Keratinocyte (primary cell): ENCODE measurements around the gene FMNL3. TPM values are rescaled to one million over a fixed set of nuclear protein-coding genes. Genes with fewer than 3 reads are reported as not detected.

Experiments used
- DNase-seq: peaks from one replicate; pipeline ENCODE4 v3.0.0-alpha.2; 2011; ENCODE audit warnings: low read depth, missing footprints, low spot score
- FAIRE-seq: peaks from 2 replicates; lab custom pipeline; 2011; peaks lifted over from hg19 to GRCh38; lab: Jason Lieb, UNC
- H2AFZ ChIP-seq: 2 replicates; pipeline ENCODE4 v1.6.0; 2012; ENCODE audit warnings: low read length, control low read depth, inconsistent platforms; ENCODE audit not compliant: control insufficient read depth
- H3K27ac ChIP-seq: 2 replicates; pipeline ENCODE4 v1.5.1; 2011; ENCODE audit warnings: low read length; ENCODE audit not compliant: control insufficient read depth, insufficient read depth
- H3K27me3 ChIP-seq: 3 replicates; pipeline ENCODE4 v1.6.0; 2011; ENCODE audit warnings: low read length; ENCODE audit not compliant: control insufficient read depth, insufficient read depth; ENCODE audit errors: extremely low read depth
- H3K36me3 ChIP-seq, 2 experiments: 2 replicates in 1 of 2; 3 replicates in 1 of 2; pipeline ENCODE4 v1.5.1; 2011; ENCODE audit warnings: low read length in 2 of 2, mild to moderate bottlenecking in 1 of 2; ENCODE audit not compliant: control insufficient read depth in 2 of 2, insufficient read depth in 2 of 2; ENCODE audit errors: extremely low read depth in 1 of 2
- H3K4me1 ChIP-seq: 3 replicates; pipeline ENCODE4 v1.5.1; 2011; ENCODE audit warnings: low read length; ENCODE audit not compliant: control insufficient read depth, insufficient read depth; ENCODE audit errors: extremely low read depth
- H3K4me2 ChIP-seq: 3 replicates; pipeline ENCODE4 v1.6.0; 2011; ENCODE audit warnings: low read depth, low read length; ENCODE audit not compliant: control insufficient read depth, insufficient read depth; ENCODE audit errors: extremely low read depth
- H3K4me3 ChIP-seq, 3 experiments: fragments of 200-600 bp in 1 of 3; sonication (generic) in 1 of 3; 2 replicates in 2 of 3; 3 replicates in 1 of 3; pipeline ENCODE4 v1.5.1; 2011 to 2016; ENCODE audit warnings: low read length in 3 of 3, mild to moderate bottlenecking in 3 of 3, control low read depth in 2 of 3, inconsistent platforms in 1 of 3, low read depth in 1 of 3, mixed read lengths in 1 of 3, mixed run types in 1 of 3, moderate library complexity in 1 of 3; ENCODE audit not compliant: control insufficient read depth in 2 of 3, insufficient read depth in 2 of 3; ENCODE audit errors: extremely low read depth in 1 of 3
- H3K79me2 ChIP-seq: 2 replicates; pipeline ENCODE4 v1.6.0; 2012; ENCODE audit warnings: low read length; ENCODE audit not compliant: control insufficient read depth, insufficient read depth
- H3K9ac ChIP-seq: 3 replicates; pipeline ENCODE4 v1.6.0; 2011; ENCODE audit warnings: low read length; ENCODE audit not compliant: control insufficient read depth, insufficient read depth; ENCODE audit errors: extremely low read depth
- H3K9me1 ChIP-seq: 3 replicates; pipeline ENCODE4 v1.6.0; 2011; ENCODE audit warnings: low read length; ENCODE audit not compliant: control insufficient read depth, insufficient read depth; ENCODE audit errors: extremely low read depth
- H3K9me3 ChIP-seq: 2 replicates; pipeline ENCODE4 v1.5.1; 2012; ENCODE audit warnings: low read depth, low read length; ENCODE audit not compliant: control insufficient read depth
- H4K20me1 ChIP-seq: 3 replicates; pipeline ENCODE4 v1.6.0; 2011; ENCODE audit warnings: low read length; ENCODE audit not compliant: control insufficient read depth, insufficient read depth; ENCODE audit errors: extremely low read depth
- EZH2 ChIP-seq: IDR thresholded peaks from one replicate; pipeline ENCODE4 v1.6.1; 2012; ENCODE audit warnings: inconsistent platforms, mild to moderate bottlenecking, low read length, moderate library complexity
- dilution Hi-C: fragments of 300-500 bp; cut with MboI; formaldehyde crosslinking; loops from one replicate; pipeline ENCODE4 v1.7.0; 2020; ENCODE audit warnings: low sequenced_read_pairs; ENCODE audit not compliant: extremely low pct_ligation_motif_present
- polyA plus RNA-seq, 5 experiments: library from polyadenylated mRNA; depleted of rRNA in 3 of 5; stranded (reverse) in 3 of 5; stranded (forward) in 1 of 5; unstranded in 1 of 5; fragments of >200 nt; gene quantifications; 1 replicate in 1 of 5; 2 replicates in 3 of 5; 3 replicates in 1 of 5; pipeline versions ENCODE4 v1.2.1 to v1.2.3, GENCODE V29; 2011 to 2012; ENCODE audit warnings: missing spikeins in 2 of 5, low read depth in 1 of 5, low replicate concordance in 1 of 5
- TF ChIP-seq, protein P1 (sequence below), 3 experiments: IDR thresholded peaks in 1 of 3; conservative IDR thresholded peaks in 1 of 3; optimal IDR thresholded peaks in 1 of 3; 2 replicates in 2 of 3; 3 replicates in 1 of 3; pipeline versions ENCODE3 to v1.5.1; 2011; ENCODE audit warnings: low read length in 3 of 3, mild to moderate bottlenecking in 3 of 3, moderate library complexity in 2 of 3, control low read depth in 1 of 3, inconsistent platforms in 1 of 3; ENCODE audit not compliant: insufficient read depth in 2 of 3; ENCODE audit errors: extremely low read depth in 1 of 3

The FMNL3 gene
- polyA plus RNA-seq, 1 donor (not counting 4 experiments of a cell fraction or from before 2014, with no cell fraction given), result 1.1 TPM

GRCh38 chr12:49666176-49666575, 41.0 kb downstream of the FMNL3 start:
- FAIRE-seq (no peak), DNase-seq (no peak)
- Histone ChIP-seq H3K4me2 (no peak overlapping the region), H3K9me3 (no peaks in the 10 kb centered on the region), H3K9me1 (no peaks in the 10 kb centered on the region), H3K79me2 (no peaks in the 10 kb centered on the region), H3K27ac (no peak overlapping the region), H2AFZ (no peak overlapping the region), H3K27me3 (no peaks in the 10 kb centered on the region), H3K36me3 (no peaks in the 10 kb centered on the region), H3K4me1 (peaks cover 10% of the 10 kb centered on the region), H3K4me3 (no peak overlapping the region), H3K9ac (no peak overlapping the region), H4K20me1 (no peaks in the 10 kb centered on the region)
- TF ChIP-seq, protein P1, sequence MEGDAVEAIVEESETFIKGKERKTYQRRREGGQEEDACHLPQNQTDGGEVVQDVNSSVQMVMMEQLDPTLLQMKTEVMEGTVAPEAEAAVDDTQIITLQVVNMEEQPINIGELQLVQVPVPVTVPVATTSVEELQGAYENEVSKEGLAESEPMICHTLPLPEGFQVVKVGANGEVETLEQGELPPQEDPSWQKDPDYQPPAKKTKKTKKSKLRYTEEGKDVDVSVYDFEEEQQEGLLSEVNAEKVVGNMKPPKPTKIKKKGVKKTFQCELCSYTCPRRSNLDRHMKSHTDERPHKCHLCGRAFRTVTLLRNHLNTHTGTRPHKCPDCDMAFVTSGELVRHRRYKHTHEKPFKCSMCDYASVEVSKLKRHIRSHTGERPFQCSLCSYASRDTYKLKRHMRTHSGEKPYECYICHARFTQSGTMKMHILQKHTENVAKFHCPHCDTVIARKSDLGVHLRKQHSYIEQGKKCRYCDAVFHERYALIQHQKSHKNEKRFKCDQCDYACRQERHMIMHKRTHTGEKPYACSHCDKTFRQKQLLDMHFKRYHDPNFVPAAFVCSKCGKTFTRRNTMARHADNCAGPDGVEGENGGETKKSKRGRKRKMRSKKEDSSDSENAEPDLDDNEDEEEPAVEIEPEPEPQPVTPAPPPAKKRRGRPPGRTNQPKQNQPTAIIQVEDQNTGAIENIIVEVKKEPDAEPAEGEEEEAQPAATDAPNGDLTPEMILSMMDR (optimal IDR thresholded peaks at IDR 0.05 in 1 of 3, IDR thresholded peaks at IDR 0.05 in 1 of 3, conservative IDR thresholded peaks at IDR 0.05 in 1 of 3; ENCODE audit: extremely low read depth in 1 of 3, insufficient read depth in 2 of 3, low read length in 3 of 3), result no peak
- TF ChIP-seq EZH2, result no peak
- dilution Hi-C loops, result no loop called here

DNA sequence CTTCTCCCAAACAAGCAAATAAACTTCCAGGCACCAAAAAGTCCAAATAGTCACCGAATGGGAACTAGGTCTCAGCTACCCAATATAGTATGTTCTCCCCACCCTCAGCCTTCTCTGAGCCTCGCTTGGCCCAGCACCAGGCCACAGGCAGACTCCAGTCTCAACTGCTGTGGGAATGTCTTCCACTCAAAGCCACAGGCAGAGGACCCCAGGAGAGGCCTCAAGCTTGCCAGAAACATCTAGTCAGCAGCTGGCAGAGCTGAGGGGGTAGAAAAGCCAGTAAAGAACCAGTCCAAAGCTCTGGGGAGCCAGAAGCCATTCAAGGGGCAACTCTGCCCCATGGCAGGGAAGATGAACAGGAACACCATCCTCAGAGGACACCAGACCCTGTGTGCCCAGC, 41.8 kb downstream of the FMNL3 start:
- Histone ChIP-seq H3K9ac (no peak overlapping the region), H3K4me1 (peaks cover 10% of the 10 kb centered on the region), H3K9me1 (no peaks in the 10 kb centered on the region), H3K9me3 (no peaks in the 10 kb centered on the region), H2AFZ (no peak overlapping the region), H3K4me3 (no peak overlapping the region), H3K27ac (no peak overlapping the region), H3K27me3 (no peaks in the 10 kb centered on the region), H3K36me3 (no peaks in the 10 kb centered on the region), H4K20me1 (no peaks in the 10 kb centered on the region), H3K4me2 (no peak overlapping the region), H3K79me2 (no peaks in the 10 kb centered on the region)
- DNase-seq, result no peak
- no peak for FAIRE-seq
- TF ChIP-seq, protein P1 (optimal IDR thresholded peaks at IDR 0.05 in 1 of 3, IDR thresholded peaks at IDR 0.05 in 1 of 3, conservative IDR thresholded peaks at IDR 0.05 in 1 of 3; ENCODE audit: extremely low read depth in 1 of 3, insufficient read depth in 2 of 3, low read length in 3 of 3), result no peak
- no peak for TF ChIP-seq EZH2
- dilution Hi-C loops, result no loop called here
